GM12878 (cell line): ENCODE measurements around the gene SETBP1. TPM values are rescaled to one million over a fixed set of nuclear protein-coding genes. Genes with fewer than 3 reads are reported as not detected.

ENCODE experiments used
- CBX3 ChIP-seq: fragments of 200-600 bp; sonication (generic); IDR thresholded peaks from 2 replicates; pipeline ENCODE4 v1.6.1; 2016; ENCODE audit warnings: low read depth, borderline replicate concordance
- DPF2 ChIP-seq: fragments of 450-650 bp; IDR thresholded peaks from 2 replicates; pipeline ENCODE4 v1.6.1; 2017; ENCODE audit warnings: mild to moderate bottlenecking
- EED ChIP-seq: sonication (generic); IDR thresholded peaks from 2 replicates; pipeline ENCODE4 v1.6.1; 2016; ENCODE audit warnings: antibody characterized with exemption, low read depth
- JUND ChIP-seq: IDR thresholded peaks from 2 replicates; pipeline ENCODE4 v1.6.1; 2012; ENCODE audit warnings: low read depth, mild to moderate bottlenecking, low read length, improper control_type of control experiment, moderate library complexity
- MLLT1 ChIP-seq: fragments of 450-650 bp; IDR thresholded peaks from 2 replicates; pipeline ENCODE4 v1.6.1; 2016; ENCODE audit warnings: mild to moderate bottlenecking
- MTA3 ChIP-seq: IDR thresholded peaks from 2 replicates; pipeline ENCODE4 v1.6.1; 2012; ENCODE audit warnings: low read length, inconsistent platforms, borderline replicate concordance
- NFYA ChIP-seq: IDR thresholded peaks from 2 replicates; pipeline ENCODE4 v1.6.1; 2011; ENCODE audit warnings: low read depth, mild to moderate bottlenecking, low read length, improper control_type of control experiment, borderline replicate concordance
- NR2C1 ChIP-seq: fragments of 450-650 bp; IDR thresholded peaks from 2 replicates; pipeline ENCODE4 v1.6.1; 2017; ENCODE audit warnings: antibody characterized with exemption, mild to moderate bottlenecking, moderate library complexity
- PML ChIP-seq: IDR thresholded peaks from 2 replicates; pipeline ENCODE4 v1.6.1; 2012; ENCODE audit warnings: low read length, inconsistent platforms
- SMC3 ChIP-seq: IDR thresholded peaks from 2 replicates; pipeline ENCODE4 v1.6.1; 2011; ENCODE audit warnings: low read length, improper control_type of control experiment, borderline replicate concordance
- USF1 ChIP-seq: IDR thresholded peaks from 2 replicates; pipeline ENCODE4 v1.6.1; 2011; ENCODE audit warnings: borderline replicate concordance, low read depth, mild to moderate bottlenecking, moderate library complexity, mixed read lengths, low read length; ENCODE audit not compliant: insufficient read depth; ENCODE audit errors: extremely low read length
- ZNF687 ChIP-seq: fragments of 450-650 bp; IDR thresholded peaks from 2 replicates; pipeline ENCODE4 v1.6.1; 2017; ENCODE audit warnings: mild to moderate bottlenecking, moderate library complexity
- polyA plus RNA-seq, 11 experiments: library from polyadenylated mRNA; depleted of rRNA in 4 of 11; unstranded in 6 of 11; stranded (reverse) in 5 of 11; fragments of >200 nt; fragmentation: Nextera tagmentation in 4 of 11; fragmentation: Illumina TruSeq in 1 of 11; extraction: Ambion mirVana in 4 of 11; extraction: Trizol in 1 of 11; gene quantifications; 1 replicate in 1 of 11; 2 replicates in 10 of 11; pipeline versions ENCODE4 v1.2.1 to v1.2.3, GENCODE V29; 2011 to 2016; ENCODE audit warnings: inconsistent platforms in 2 of 11, missing spikeins in 2 of 11, low read depth in 1 of 11
- total RNA-seq, 4 experiments: library from RNA; depleted of rRNA in 3 of 4; stranded (reverse); fragments of >200 nt in 3 of 4; fragmentation: Illumina TruSeq in 1 of 4; extraction: Trizol in 1 of 4; gene quantifications; 2 replicates each; pipeline versions ENCODE4 v1.2.1 to v1.2.3, GENCODE V29; 2013 to 2021
- TF ChIP-seq, protein P1 (sequence below): fragments of 450-650 bp; IDR thresholded peaks from 2 replicates; pipeline ENCODE4 v1.6.1; 2018; ENCODE audit warnings: mild to moderate bottlenecking, low read depth, moderate library complexity; ENCODE audit not compliant: partially characterized antibody
- TF ChIP-seq, protein P2 (sequence below): IDR thresholded peaks from 2 replicates; pipeline ENCODE4 v1.6.1; 2011; ENCODE audit warnings: low read depth, mild to moderate bottlenecking, low read length, moderate library complexity, borderline replicate concordance; ENCODE audit errors: extremely low read depth
- TF ChIP-seq, protein P3 (sequence below): IDR thresholded peaks from 2 replicates; pipeline ENCODE4 v1.6.1; 2012; ENCODE audit warnings: low read depth, low read length, improper control_type of control experiment

SETBP1 gene
- total and polyA plus RNA-seq, 10 of the 15 experiments (the other 5 are each of a cell fraction or from before 2014, with no cell fraction given): 0.99 to 29.7 (median 8.3) TPM

DNA sequence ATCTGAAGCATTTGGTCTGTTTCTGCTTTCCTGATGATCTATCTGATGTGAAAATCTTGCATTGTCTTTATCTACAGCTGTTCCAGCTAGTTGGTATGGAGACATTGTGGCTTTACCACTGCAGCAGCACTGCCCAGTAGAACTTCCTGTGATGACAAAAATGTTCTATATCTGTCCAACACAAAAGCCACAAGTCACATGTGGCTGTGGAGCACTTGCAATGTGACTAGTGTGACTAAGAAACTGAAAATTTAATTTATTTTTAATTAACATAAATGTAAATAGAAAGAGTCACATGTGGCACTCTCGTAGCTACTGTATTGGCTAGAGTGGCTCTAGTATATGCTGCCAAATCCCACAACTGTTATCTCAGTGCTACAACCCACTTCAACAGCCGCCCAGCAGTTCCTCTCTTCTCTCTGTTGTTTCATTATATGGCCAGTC is 425.7 kb downstream of the SETBP1 start (continued):
- TF ChIP-seq, protein P1, sequence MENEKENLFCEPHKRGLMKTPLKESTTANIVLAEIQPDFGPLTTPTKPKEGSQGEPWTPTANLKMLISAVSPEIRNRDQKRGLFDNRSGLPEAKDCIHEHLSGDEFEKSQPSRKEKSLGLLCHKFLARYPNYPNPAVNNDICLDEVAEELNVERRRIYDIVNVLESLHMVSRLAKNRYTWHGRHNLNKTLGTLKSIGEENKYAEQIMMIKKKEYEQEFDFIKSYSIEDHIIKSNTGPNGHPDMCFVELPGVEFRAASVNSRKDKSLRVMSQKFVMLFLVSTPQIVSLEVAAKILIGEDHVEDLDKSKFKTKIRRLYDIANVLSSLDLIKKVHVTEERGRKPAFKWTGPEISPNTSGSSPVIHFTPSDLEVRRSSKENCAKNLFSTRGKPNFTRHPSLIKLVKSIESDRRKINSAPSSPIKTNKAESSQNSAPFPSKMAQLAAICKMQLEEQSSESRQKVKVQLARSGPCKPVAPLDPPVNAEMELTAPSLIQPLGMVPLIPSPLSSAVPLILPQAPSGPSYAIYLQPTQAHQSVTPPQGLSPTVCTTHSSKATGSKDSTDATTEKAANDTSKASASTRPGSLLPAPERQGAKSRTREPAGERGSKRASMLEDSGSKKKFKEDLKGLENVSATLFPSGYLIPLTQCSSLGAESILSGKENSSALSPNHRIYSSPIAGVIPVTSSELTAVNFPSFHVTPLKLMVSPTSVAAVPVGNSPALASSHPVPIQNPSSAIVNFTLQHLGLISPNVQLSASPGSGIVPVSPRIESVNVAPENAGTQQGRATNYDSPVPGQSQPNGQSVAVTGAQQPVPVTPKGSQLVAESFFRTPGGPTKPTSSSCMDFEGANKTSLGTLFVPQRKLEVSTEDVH: peak; percentile 53
- TF ChIP-seq MTA3 (peak; percentile 71), PML (no peak), USF1 (peak; percentile 51), DPF2 (peak; percentile 56), MLLT1 (no peak), NFYA (no peak), JUND (no peak), SMC3 (no peak), ZNF687 (peak; percentile 32; the same call in 1 of the 2 replicates), CBX3 (no peak), NR2C1 (no peak), EED (peak; percentile 74)
- TF ChIP-seq, protein P2, sequence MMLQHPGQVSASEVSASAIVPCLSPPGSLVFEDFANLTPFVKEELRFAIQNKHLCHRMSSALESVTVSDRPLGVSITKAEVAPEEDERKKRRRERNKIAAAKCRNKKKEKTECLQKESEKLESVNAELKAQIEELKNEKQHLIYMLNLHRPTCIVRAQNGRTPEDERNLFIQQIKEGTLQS: peak; percentile 23; the same call in 1 of the 2 replicates
- TF ChIP-seq, protein P3, sequence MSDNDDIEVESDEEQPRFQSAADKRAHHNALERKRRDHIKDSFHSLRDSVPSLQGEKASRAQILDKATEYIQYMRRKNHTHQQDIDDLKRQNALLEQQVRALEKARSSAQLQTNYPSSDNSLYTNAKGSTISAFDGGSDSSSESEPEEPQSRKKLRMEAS: peak; percentile 72; the same call in 1 of the 2 replicates
